Astrocyte (in vitro differentiated cells and primary cell): ENCODE data around the gene TRH. TPM values are rescaled to one million over a fixed set of nuclear protein-coding genes. Genes with fewer than 3 reads are reported as not detected.
"Not testable (repeated sequence)": the region's sequence is repeated elsewhere in the genome, so short reads cannot be mapped to it uniquely, and the experiment has no call there.

ENCODE experiments used
- DNase-seq: peaks from one replicate; pipeline ENCODE4 v3.0.0-alpha.2; 2010; ENCODE audit warnings: low read depth
- FAIRE-seq: peaks from 2 replicates; lab custom pipeline; 2011; peaks lifted over from hg19 to GRCh38; lab: Jason Lieb, UNC
- H2AFZ ChIP-seq: 2 replicates; pipeline ENCODE4 v1.6.0; 2012; ENCODE audit warnings: low read depth, low read length, inconsistent platforms
- H3K27ac ChIP-seq: 2 replicates; pipeline ENCODE4 v1.5.1; 2011; ENCODE audit warnings: low read depth, low read length, inconsistent platforms
- H3K27me3 ChIP-seq: 2 replicates; pipeline ENCODE4 v1.6.0; 2011; ENCODE audit warnings: low read length, inconsistent platforms; ENCODE audit not compliant: insufficient read depth
- H3K36me3 ChIP-seq: 2 replicates; pipeline ENCODE4 v1.5.1; 2011; ENCODE audit warnings: low read length, inconsistent platforms; ENCODE audit not compliant: insufficient read depth
- H3K4me1 ChIP-seq: 2 replicates; pipeline ENCODE4 v1.5.1; 2011; ENCODE audit warnings: low read length, inconsistent platforms; ENCODE audit not compliant: insufficient read depth
- H3K4me2 ChIP-seq: 2 replicates; pipeline ENCODE4 v1.6.0; 2012; ENCODE audit warnings: low read length, inconsistent platforms
- H3K4me3 ChIP-seq: 2 replicates; pipeline ENCODE4 v1.5.1; 2011; ENCODE audit warnings: low read depth, mild to moderate bottlenecking, low read length, inconsistent platforms; ENCODE audit not compliant: insufficient read depth
- H3K79me2 ChIP-seq: 2 replicates; pipeline ENCODE4 v1.6.0; 2012; ENCODE audit warnings: mild to moderate bottlenecking, low read length, inconsistent platforms; ENCODE audit not compliant: insufficient read depth
- H3K9ac ChIP-seq: 2 replicates; pipeline ENCODE4 v1.6.0; 2012; ENCODE audit warnings: mild to moderate bottlenecking, low read length, inconsistent platforms
- H3K9me3 ChIP-seq: 2 replicates; pipeline ENCODE4 v1.5.1; 2012; ENCODE audit warnings: low read depth, mild to moderate bottlenecking, low read length, inconsistent platforms; ENCODE audit not compliant: insufficient read depth
- H4K20me1 ChIP-seq: 2 replicates; pipeline ENCODE4 v1.6.0; 2012; ENCODE audit warnings: low read length, inconsistent platforms; ENCODE audit not compliant: insufficient read depth
- H3K27ac Mint-ChIP-seq: one replicate; pipeline ENCODE4 v1.8.0; 2021; ENCODE audit warnings: mild to moderate bottlenecking, mixed read lengths; ENCODE audit not compliant: unreplicated experiment
- H3K27me3 Mint-ChIP-seq: one replicate; pipeline ENCODE4 v1.8.0; 2021; ENCODE audit warnings: low read depth, mixed read lengths; ENCODE audit not compliant: unreplicated experiment
- H3K36me3 Mint-ChIP-seq: one replicate; pipeline ENCODE4 v1.8.0; 2021; ENCODE audit warnings: low read depth, mixed read lengths; ENCODE audit not compliant: unreplicated experiment
- H3K4me1 Mint-ChIP-seq: one replicate; pipeline ENCODE4 v1.8.0; 2021; ENCODE audit warnings: low read depth, mixed read lengths; ENCODE audit not compliant: unreplicated experiment
- H3K4me3 Mint-ChIP-seq: one replicate; pipeline ENCODE4 v1.8.0; 2021; ENCODE audit warnings: mild to moderate bottlenecking, moderate library complexity, mixed read lengths; ENCODE audit not compliant: unreplicated experiment
- H3K9me3 Mint-ChIP-seq: one replicate; pipeline ENCODE4 v1.8.0; 2021; ENCODE audit warnings: mild to moderate bottlenecking, mixed read lengths; ENCODE audit not compliant: unreplicated experiment
- EZH2 ChIP-seq: IDR thresholded peaks from 2 replicates; pipeline ENCODE4 v1.6.1; 2012; ENCODE audit warnings: mild to moderate bottlenecking, low read length, inconsistent platforms; ENCODE audit not compliant: insufficient read depth
- total RNA-seq: library from RNA; stranded (reverse); gene quantifications from 2 replicates; pipeline ENCODE4 v1.2.1, GENCODE V29; 2021
- TF ChIP-seq, protein P1 (sequence below): IDR thresholded peaks from 2 replicates; pipeline ENCODE4 v1.5.1; 2011; ENCODE audit warnings: low read depth, mild to moderate bottlenecking, inconsistent platforms, low read length, moderate library complexity; ENCODE audit not compliant: insufficient read depth

TRH gene
- total RNA-seq, 1 donor from 2014 or later: 0.14 TPM

DNA sequence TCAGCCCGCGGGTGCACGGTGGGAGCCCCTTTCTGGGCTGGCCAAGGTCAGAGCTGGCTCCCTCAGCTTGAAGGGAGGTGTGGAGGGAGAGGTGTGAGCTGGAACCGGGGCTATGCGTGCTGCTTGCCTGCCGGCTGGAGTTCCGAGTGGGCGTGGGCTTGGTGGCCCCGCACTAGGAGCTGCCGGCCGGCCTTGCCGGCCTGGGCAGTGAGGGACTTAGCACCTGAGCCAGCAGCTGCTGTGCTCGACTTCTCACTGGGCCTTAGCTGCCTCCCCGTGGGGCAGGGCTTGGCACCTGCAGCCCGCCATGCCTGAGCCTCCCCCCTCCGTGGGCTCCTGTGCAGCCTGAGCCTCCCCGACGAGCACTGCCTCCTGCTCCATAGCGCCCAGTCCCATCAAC, 36.0 kb downstream of the TRH start:
- H2AFZ ChIP-seq: no peak overlapping the region
- H4K20me1 ChIP-seq: no peaks in the 10 kb centered on the region
- no peak for DNase-seq
- FAIRE-seq: no peak
- H3K79me2 ChIP-seq: no peaks in the 10 kb centered on the region
- H3K9ac ChIP-seq: no peak overlapping the region
- H3K4me2 ChIP-seq: no peak overlapping the region
- no peaks in the 10 kb centered on the region for H3K36me3 ChIP-seq
- TF ChIP-seq EZH2: no peak
- TF ChIP-seq, protein P1, sequence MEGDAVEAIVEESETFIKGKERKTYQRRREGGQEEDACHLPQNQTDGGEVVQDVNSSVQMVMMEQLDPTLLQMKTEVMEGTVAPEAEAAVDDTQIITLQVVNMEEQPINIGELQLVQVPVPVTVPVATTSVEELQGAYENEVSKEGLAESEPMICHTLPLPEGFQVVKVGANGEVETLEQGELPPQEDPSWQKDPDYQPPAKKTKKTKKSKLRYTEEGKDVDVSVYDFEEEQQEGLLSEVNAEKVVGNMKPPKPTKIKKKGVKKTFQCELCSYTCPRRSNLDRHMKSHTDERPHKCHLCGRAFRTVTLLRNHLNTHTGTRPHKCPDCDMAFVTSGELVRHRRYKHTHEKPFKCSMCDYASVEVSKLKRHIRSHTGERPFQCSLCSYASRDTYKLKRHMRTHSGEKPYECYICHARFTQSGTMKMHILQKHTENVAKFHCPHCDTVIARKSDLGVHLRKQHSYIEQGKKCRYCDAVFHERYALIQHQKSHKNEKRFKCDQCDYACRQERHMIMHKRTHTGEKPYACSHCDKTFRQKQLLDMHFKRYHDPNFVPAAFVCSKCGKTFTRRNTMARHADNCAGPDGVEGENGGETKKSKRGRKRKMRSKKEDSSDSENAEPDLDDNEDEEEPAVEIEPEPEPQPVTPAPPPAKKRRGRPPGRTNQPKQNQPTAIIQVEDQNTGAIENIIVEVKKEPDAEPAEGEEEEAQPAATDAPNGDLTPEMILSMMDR: no peak
- H3K27ac ChIP-seq: no peak overlapping the region
- Mint-ChIP-seq H3K9me3 (peaks cover 6% of the 10 kb centered on the region), H3K27me3 (peaks cover 32% of the 10 kb centered on the region), H3K27ac (no peak overlapping the region), H3K36me3 (no peaks in the 10 kb centered on the region), H3K4me3 (no peak overlapping the region), H3K4me1 (peaks cover 4% of the 10 kb centered on the region)
- H3K9me3 ChIP-seq: no peaks in the 10 kb centered on the region
- H3K4me3 ChIP-seq: no peak overlapping the region
- no peaks in the 10 kb centered on the region for H3K27me3 ChIP-seq
- H3K4me1 ChIP-seq: no peaks in the 10 kb centered on the region

DNA sequence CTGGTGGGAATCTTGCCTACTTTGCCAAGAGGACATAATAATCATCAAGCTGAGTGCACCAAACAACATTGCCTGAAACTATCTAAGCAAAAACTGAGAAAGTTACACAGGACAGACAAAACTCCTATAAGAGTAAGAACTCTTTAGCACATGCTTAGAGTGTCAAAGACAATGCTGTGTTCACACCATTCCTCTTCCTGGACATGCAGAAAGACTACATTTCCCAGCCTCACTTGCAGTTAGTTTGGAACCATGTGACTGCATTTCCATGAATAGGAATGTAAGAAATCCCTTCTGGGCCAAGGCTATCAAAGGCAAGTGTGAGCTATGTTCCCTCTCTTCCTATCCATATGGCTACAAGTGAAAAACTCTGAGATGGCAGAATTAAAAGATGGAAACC, 37.6 kb downstream of the TRH start:
- not testable (repeated sequence) for H3K36me3 ChIP-seq, H3K9me3 ChIP-seq, H3K27ac Mint-ChIP-seq, H4K20me1 ChIP-seq, H3K9ac ChIP-seq, H3K4me3 ChIP-seq, FAIRE-seq, H3K9me3 Mint-ChIP-seq, H3K27ac ChIP-seq, H3K4me1 Mint-ChIP-seq, H2AFZ ChIP-seq, H3K4me2 ChIP-seq, H3K27me3 ChIP-seq, H3K4me1 ChIP-seq, H3K79me2 ChIP-seq, H3K36me3 Mint-ChIP-seq, H3K4me3 Mint-ChIP-seq
- peaks cover 28% of the 10 kb centered on the region for H3K27me3 Mint-ChIP-seq
- DNase-seq: peak; percentile 16

DNA sequence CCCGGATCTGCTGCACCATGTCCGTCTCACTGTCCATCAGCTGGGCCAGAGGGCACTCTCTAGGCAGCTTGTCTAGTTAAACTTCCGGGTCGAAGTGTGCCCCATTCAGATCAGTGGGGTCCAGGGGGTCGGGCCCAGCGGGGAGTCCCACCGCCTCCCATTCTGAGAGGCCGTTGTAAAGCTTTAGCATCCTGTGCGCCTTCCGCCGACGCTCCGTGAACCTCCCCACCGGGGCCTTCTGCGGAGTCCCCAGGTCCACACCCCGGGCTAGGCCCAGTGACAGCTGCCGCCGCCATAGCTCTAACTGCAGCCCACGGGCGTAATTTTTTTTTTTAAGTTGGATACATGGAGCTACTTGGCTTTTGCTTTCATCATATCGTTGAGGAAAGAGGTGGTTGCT, 38.7 kb downstream of the TRH start:
- not testable (repeated sequence) for H3K4me3 Mint-ChIP-seq

DNA sequence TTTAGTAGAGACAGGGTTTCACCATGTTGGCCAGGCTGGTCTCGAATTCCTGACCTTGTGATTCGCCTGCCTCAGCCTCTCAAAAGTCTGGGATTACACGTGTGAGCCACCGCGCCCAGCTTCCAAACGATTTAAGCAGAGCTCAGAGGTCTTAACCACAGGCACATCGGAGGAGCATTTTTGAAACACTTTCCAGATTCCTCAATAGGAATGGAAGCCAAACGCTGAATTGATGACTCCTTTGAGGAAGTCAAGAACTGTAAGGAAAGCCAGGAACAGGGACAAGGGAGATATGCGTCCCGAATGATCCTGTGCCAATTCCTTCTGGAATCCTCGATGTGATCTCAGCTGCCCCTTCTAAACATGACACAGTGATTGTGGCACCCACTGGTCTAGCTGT, 40.0 kb downstream of the TRH start:
- H2AFZ ChIP-seq: no peak overlapping the region

More for the DNA sequence above, 38.7 kb downstream of the TRH start:
- not testable (repeated sequence) for H3K4me3 ChIP-seq, H4K20me1 ChIP-seq, H3K27ac Mint-ChIP-seq, H3K9me3 Mint-ChIP-seq, H3K79me2 ChIP-seq, H3K4me1 Mint-ChIP-seq, H3K36me3 ChIP-seq, H3K4me1 ChIP-seq, DNase-seq, H3K36me3 Mint-ChIP-seq, H2AFZ ChIP-seq, H3K4me2 ChIP-seq, H3K9me3 ChIP-seq, H3K9ac ChIP-seq, H3K27ac ChIP-seq, H3K27me3 ChIP-seq, FAIRE-seq
- H3K27me3 Mint-ChIP-seq: peaks cover 21% of the 10 kb centered on the region

More for the DNA sequence above, 40.0 kb downstream of the TRH start:
- FAIRE-seq: no peak
- Mint-ChIP-seq H3K4me3 (no peak overlapping the region), H3K27me3 (peaks cover 14% of the 10 kb centered on the region), H3K4me1 (peaks cover 4% of the 10 kb centered on the region), H3K27ac (peak overlapping the region; percentile 42), H3K9me3 (peaks cover 5% of the 10 kb centered on the region), H3K36me3 (no peaks in the 10 kb centered on the region)
- TF ChIP-seq, protein P1: no peak
- TF ChIP-seq EZH2: no peak
- H3K4me1 ChIP-seq: no peaks in the 10 kb centered on the region
- H3K4me2 ChIP-seq: peak overlapping the region; percentile 1
- H3K4me3 ChIP-seq: no peak overlapping the region
- peak; percentile 87 for DNase-seq
- no peak overlapping the region for H3K9ac ChIP-seq
- H3K9me3 ChIP-seq: no peaks in the 10 kb centered on the region
- H3K79me2 ChIP-seq: no peaks in the 10 kb centered on the region
- no peaks in the 10 kb centered on the region for H3K27me3 ChIP-seq
- no peaks in the 10 kb centered on the region for H3K36me3 ChIP-seq
- no peaks in the 10 kb centered on the region for H4K20me1 ChIP-seq
- no peak overlapping the region for H3K27ac ChIP-seq
